Heart left ventricle (tissue), 16 donors: ENCODE measurements around the gene UVSSA. TPM values are rescaled to one million over a fixed set of nuclear protein-coding genes. Genes with fewer than 3 reads are reported as not detected.

Source experiments
- ATAC-seq, 4 donors: fragments of 200-7000 bp; cut with Tn5 transposase; one replicate each; pipeline ENCODE4 v1.9.1; 2020 to 2022; ENCODE audit warnings: moderate library complexity in 4 of 4, mild to moderate bottlenecking in 3 of 4, moderate number of reproducible peaks in 1 of 4
- DNase-seq, 5 donors: peaks; one replicate each; pipeline ENCODE4 v3.0.0-alpha.2; 2020
- H3K27ac ChIP-seq, 12 donors: fragments of 200-600 bp; sonication (generic) in 4 of 12; one replicate each; pipeline versions ENCODE4 v1.5.0 to v1.8.0; 2016 to 2022; ENCODE audit warnings: mild to moderate bottlenecking in 2 of 12
- H3K27me3 ChIP-seq, 9 donors: fragments of 200-600 bp; sonication (generic) in 2 of 9; one replicate each; pipeline versions ENCODE4 v1.5.1 to v1.8.0; 2016 to 2022; ENCODE audit warnings: mild to moderate bottlenecking in 3 of 9
- H3K36me3 ChIP-seq, 9 donors: fragments of 200-600 bp; sonication (generic) in 2 of 9; one replicate each; pipeline versions ENCODE4 v1.5.0 to v1.8.0; 2018 to 2022; ENCODE audit warnings: mild to moderate bottlenecking in 2 of 9
- H3K4me1 ChIP-seq, 12 donors: fragments of 200-600 bp; sonication (generic) in 4 of 12; one replicate each; pipeline versions ENCODE4 v1.5.0 to v1.8.0; 2016 to 2022; ENCODE audit warnings: mild to moderate bottlenecking in 3 of 12
- H3K4me3 ChIP-seq, 12 donors: fragments of 200-600 bp; sonication (generic) in 4 of 12; one replicate each; pipeline versions ENCODE4 v1.5.0 to v1.8.0; 2017 to 2022; ENCODE audit warnings: mild to moderate bottlenecking in 9 of 12, moderate library complexity in 4 of 12
- H3K9me3 ChIP-seq, 12 donors: fragments of 200-600 bp; sonication (generic) in 4 of 12; one replicate each; pipeline versions ENCODE4 v1.5.0 to v1.8.0; 2016 to 2022; ENCODE audit warnings: mild to moderate bottlenecking in 1 of 12
- POLR2A ChIP-seq, 2 donors: fragments of 450-650 bp; IDR thresholded peaks; one replicate each; pipeline ENCODE4 v1.6.1; 2017; ENCODE audit warnings: antibody characterized with exemption in 2 of 2, mild to moderate bottlenecking in 2 of 2, moderate library complexity in 2 of 2
- WGBS, 4 donors: extraction: QIAGEN DNeasy Blood & Tissue Kit in 2 of 4; methylation state at CpG; one replicate each; pipeline versions ENCODE4 v1.1.5 to v1.1.7; 2013 to 2018; 5-methylcytosine and 5-hydroxymethylcytosine counted together
- intact Hi-C, 10 donors: fragments of 100-400 bp; cut with DNase I; formaldehyde crosslinking; loops; one replicate each; pipeline versions ENCODE4 v1.11.1 to v1.14.2; 2022
- polyA plus RNA-seq, 2 donors: library from polyadenylated mRNA; stranded (reverse); fragments of 200-250 nt; gene quantifications; one replicate each; pipeline ENCODE4 v1.2.3, GENCODE V29; 2013
- total RNA-seq, 9 donors: library from RNA; depleted of rRNA in 2 of 9; stranded (reverse); fragments of >200 nt in 2 of 9; fragmentation: NEBNext Ultra II Directional in 3 of 9; extraction: Animal tissue kit (Norgen Biotek cat#: 25700) in 3 of 9; gene quantifications; one replicate each; pipeline versions ENCODE4 v1.1.0 to v1.2.4, GENCODE V29; 2016 to 2023
- TF ChIP-seq, protein P1 (sequence below), 12 donors: fragments of 200-600 bp; sonication (generic) in 4 of 12; IDR thresholded peaks; one replicate each; pipeline versions ENCODE4 v1.5.0 to v1.8.0; 2018 to 2022; ENCODE audit warnings: antibody characterized with exemption in 12 of 12, mild to moderate bottlenecking in 5 of 12
- donor health status: ischemic (EF 13 %, LVEDD 7.1; RV severe dilation, severe dysfunction).
- donor health status: healthy with polysubstance abuse.
- donor health status: DM: no; HTN: yes; CAD: no.
- donor health status: DM: no; HTN: no; CAD: no.
- donor health status: ischemic (EF 25% LVEDD 6.9; RV normal size, moderate dysfunction).
- donor health status: ischemic (EF 25% LVEDD 5.7; RV mildly dilated, moderate dysfunction).
- donor health status: healthy.
- donor health status: DM: yes; HTN: yes; CAD: no.
- donor health status: ischemic (EF 35%, LVEDD 5.7; RV mildly dilated, moderate dysfunction).
- donor health status: nonischemic (EF 11% LVEDD 7.7; RV severe dilation, severe dysfunction).
- donor health status: DM: yes; HTN: yes; CAD: no.
- donor health status: PGD.
- donor health status: ischemic (EF 29% LVEDD 5.4; RV normal size, mild dysfunction).
- donor health status: nonischemic (EF 23%, LVEDD 6.1; RV moderate dilation, normal function).

Gene UVSSA
- total and polyA plus RNA-seq, 11 donors: 4.7 to 14.2 (median 6.7) TPM

- Histone ChIP-seq H3K4me1 (peaks cover 0 to 4% (median 0%) of the 10 kb centered on the region in 12 donors), H3K27ac (no peak overlapping the region), H3K9me3 (no peaks in the 10 kb centered on the region), H3K4me3 (no peak overlapping the region), H3K36me3 (no peaks in the 10 kb centered on the region), H3K27me3 (peaks cover 49 to 81% (median 67%) of the 10 kb centered on the region in 9 donors)
- ATAC-seq (no peak), DNase-seq (no peak)
- intact Hi-C loops: no loop called here
- WGBS, 4 donors: 58 to 64% (median 61%) methylated on average over 16 of the region's 16 CpGs
- TF ChIP-seq, protein P1, sequence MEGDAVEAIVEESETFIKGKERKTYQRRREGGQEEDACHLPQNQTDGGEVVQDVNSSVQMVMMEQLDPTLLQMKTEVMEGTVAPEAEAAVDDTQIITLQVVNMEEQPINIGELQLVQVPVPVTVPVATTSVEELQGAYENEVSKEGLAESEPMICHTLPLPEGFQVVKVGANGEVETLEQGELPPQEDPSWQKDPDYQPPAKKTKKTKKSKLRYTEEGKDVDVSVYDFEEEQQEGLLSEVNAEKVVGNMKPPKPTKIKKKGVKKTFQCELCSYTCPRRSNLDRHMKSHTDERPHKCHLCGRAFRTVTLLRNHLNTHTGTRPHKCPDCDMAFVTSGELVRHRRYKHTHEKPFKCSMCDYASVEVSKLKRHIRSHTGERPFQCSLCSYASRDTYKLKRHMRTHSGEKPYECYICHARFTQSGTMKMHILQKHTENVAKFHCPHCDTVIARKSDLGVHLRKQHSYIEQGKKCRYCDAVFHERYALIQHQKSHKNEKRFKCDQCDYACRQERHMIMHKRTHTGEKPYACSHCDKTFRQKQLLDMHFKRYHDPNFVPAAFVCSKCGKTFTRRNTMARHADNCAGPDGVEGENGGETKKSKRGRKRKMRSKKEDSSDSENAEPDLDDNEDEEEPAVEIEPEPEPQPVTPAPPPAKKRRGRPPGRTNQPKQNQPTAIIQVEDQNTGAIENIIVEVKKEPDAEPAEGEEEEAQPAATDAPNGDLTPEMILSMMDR (IDR thresholded peaks at IDR 0.05): no peak
- no peak for TF ChIP-seq POLR2A (IDR thresholded peaks at IDR 0.05)
Measured at GRCh38 chr4:1413204-1413663, 66.2 kb downstream of the UVSSA start.

DNA sequence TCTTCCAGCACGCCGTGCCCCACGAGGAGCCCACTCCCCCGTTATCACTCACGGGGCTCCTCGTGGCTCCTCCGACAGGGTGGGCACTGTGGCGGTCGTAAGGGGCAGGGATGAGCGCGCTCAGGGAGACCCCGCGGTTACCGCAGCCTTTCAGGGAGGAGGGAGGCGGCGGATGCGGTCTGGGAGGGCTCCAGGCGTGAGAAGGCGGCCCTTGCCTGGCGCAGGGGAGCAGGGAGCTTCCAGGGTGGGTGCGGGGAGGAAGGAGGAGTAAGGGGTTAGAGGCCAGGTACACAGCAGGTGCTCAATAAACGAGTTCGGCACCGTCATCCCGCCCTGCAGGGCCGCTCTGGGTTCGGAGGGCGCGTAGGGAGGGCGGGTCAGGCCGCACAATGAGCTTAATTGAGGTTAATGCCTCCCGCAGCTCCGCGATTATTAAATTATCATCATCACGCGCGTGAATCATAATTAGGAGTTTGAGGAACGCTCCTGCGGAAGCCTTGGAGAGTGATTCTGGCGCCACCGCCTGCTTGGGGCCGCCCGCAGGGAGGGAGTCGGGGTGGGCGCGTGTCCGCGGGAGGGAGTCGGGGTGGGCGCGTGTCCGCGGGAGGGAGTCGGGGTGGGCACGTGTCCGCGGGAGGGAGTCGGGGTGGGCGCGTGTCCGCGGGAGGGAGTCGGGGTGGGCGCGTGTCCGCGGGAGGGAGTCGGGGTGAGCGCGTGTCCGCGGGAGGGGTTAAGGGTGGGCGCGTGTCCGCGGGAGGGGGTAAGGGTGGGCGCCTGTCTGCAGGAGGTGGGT, 66.9 kb downstream of the UVSSA start:
- H3K36me3 ChIP-seq: no peaks in the 10 kb centered on the region
- H3K4me1 ChIP-seq: peaks cover 0 to 4% (median 0%) of the 10 kb centered on the region in 12 donors
- intact Hi-C loops: no loop called here
- ATAC-seq: no peak
- peak in 1 of 5 donors; percentile 51 for DNase-seq
- H3K4me3 ChIP-seq: no peak overlapping the region
- peaks cover 45 to 81% (median 67%) of the 10 kb centered on the region in 9 donors for H3K27me3 ChIP-seq
- WGBS, 4 donors: 13 to 30% (median 19%) methylated on average over 24 to 73 of the region's 77 CpGs
- no peaks in the 10 kb centered on the region for H3K9me3 ChIP-seq
- TF ChIP-seq POLR2A (IDR thresholded peaks at IDR 0.05): no peak
- TF ChIP-seq, protein P1 (IDR thresholded peaks at IDR 0.05): no peak
- no peak overlapping the region for H3K27ac ChIP-seq

GRCh38 chr4:1414831-1415680, 68.0 kb downstream of the UVSSA start:
- TF ChIP-seq, protein P1 (IDR thresholded peaks at IDR 0.05): no peak
- TF ChIP-seq POLR2A (IDR thresholded peaks at IDR 0.05): no peak
- no peak for ATAC-seq
- H3K36me3 ChIP-seq: no peaks in the 10 kb centered on the region
- peaks cover 38 to 77% (median 61%) of the 10 kb centered on the region in 9 donors for H3K27me3 ChIP-seq
- H3K9me3 ChIP-seq: no peaks in the 10 kb centered on the region
- 34 to 45% (median 38%) methylated on average over 7 to 71 of the region's 75 CpGs for WGBS, 4 donors
- intact Hi-C loops: no loop called here
- peaks cover 0 to 4% (median 0%) of the 10 kb centered on the region in 12 donors for H3K4me1 ChIP-seq
- H3K27ac ChIP-seq: no peak overlapping the region
- no peak overlapping the region for H3K4me3 ChIP-seq
- peak in 2 of 5 donors; percentile 3 to 51 for DNase-seq

DNA sequence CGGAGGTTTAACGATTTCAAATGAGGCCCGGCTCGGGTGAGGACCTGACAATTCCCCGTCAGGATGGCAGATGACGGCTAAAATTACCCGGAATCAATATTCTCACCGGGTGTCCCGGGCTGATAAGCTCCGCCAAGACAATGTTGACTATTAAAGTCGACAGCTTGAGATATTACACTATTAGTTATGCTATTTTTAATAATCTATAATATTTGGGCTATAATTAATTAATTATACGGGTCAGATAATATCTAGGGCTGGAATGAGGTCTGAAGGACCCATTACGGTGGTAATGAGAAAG, 68.6 kb downstream of the UVSSA start:
- H3K27me3 ChIP-seq: peaks cover 37 to 76% (median 58%) of the 10 kb centered on the region in 9 donors
- no peaks in the 10 kb centered on the region for H3K36me3 ChIP-seq
- DNase-seq (peak in 1 of 5 donors; percentile 33), ATAC-seq (no peak)
- intact Hi-C loops: no loop called here
- H3K9me3 ChIP-seq: no peaks in the 10 kb centered on the region
- no peak overlapping the region for H3K27ac ChIP-seq
- TF ChIP-seq, protein P1 (IDR thresholded peaks at IDR 0.05): no peak
- no peak for TF ChIP-seq POLR2A (IDR thresholded peaks at IDR 0.05)
- H3K4me1 ChIP-seq: peaks cover 0 to 4% (median 0%) of the 10 kb centered on the region in 12 donors
- H3K4me3 ChIP-seq: no peak overlapping the region
- 66 to 69% (median 67%) methylated on average over 13 of the region's 13 CpGs for WGBS, 4 donors
